ENCODE measurements around the gene GPATCH4. TPM values are rescaled to one million over a fixed set of nuclear protein-coding genes. Genes with fewer than 3 reads are reported as not detected.

GPATCH4 gene
- total and polyA plus RNA-seq, 2 of the 4 experiments (the other 2 are of a cell fraction) = 32.6 to 41.8 TPM

DNA sequence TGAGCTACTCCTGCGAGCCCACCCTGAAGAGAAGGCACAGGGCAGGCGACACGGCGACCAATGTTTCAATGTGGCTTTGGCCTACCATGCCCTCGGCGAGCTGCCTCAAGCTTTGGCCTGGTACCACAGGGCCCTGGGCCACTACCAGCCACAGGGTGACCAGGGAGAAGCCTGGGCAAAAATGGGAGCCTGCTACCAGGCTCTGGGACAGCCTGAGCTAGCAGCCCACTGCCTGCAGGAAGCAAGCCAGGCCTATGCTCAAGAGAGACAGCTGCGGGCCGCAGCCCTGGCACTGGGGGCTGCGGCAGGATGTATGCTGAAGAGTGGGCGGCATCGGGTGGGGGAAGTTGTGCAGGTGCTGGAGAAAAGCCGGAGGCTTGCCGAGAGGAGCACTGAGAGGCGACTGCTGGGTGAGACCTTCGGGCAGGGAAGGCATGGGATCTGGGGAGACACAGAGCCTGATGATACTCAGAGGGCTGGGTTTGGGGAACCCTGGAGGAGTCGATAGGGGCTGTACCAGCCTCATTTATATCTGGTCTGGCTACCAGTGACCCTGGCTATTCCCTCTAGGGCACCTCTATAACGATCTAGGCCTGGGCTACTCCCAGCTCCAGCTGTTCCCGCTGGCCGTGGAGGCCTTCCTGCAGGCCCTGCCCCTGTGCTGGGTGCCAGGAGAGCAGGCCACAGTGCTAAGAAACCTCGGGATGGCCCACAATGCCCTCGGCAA lies 19.5 kb downstream of the GPATCH4 start:
- Histone ChIP-seq H3K4me2 (ENCODE audit: low read depth, low read length) (no peak overlapping the region), H4K20me1 (ENCODE audit: insufficient read depth, low read length) (no peaks in the 10 kb centered on the region), H2BK5ac (ENCODE audit: low read depth, low read length, poor library complexity, severe bottlenecking) (no peak overlapping the region), H2BK20ac (ENCODE audit: low read depth, low read length) (no peak overlapping the region), H3K14ac (replicated peaks; ENCODE audit: low read depth, low read length) (no peak overlapping the region), H2BK15ac (ENCODE audit: low read depth, low read length) (no peak overlapping the region), H2BK120ac (ENCODE audit: low read depth, low read length) (no peak overlapping the region), H3K9me1 (ENCODE audit: insufficient read depth, low read length) (no peaks in the 10 kb centered on the region), H3K23ac (ENCODE audit: low read depth, low read length) (no peak overlapping the region), H2AK9ac (replicated peaks; ENCODE audit: low read depth, low read length, poor library complexity) (peak overlapping the region; percentile 55), H3K18ac (ENCODE audit: low read depth, low read length) (no peak overlapping the region), H3K27ac (ENCODE audit: insufficient read depth, low read length) (no peak overlapping the region), H4K5ac (ENCODE audit: low read depth, low read length) (no peak overlapping the region), H3K4me1 (ENCODE audit: control insufficient read depth, insufficient read depth, low read length) (no peaks in the 10 kb centered on the region), H3K4me3 (ENCODE audit: insufficient read depth, low read depth, low read length) (no peak overlapping the region), H3K4ac (ENCODE audit: low read depth, low read length) (no peak overlapping the region), H2AK5ac (ENCODE audit: low read depth, low read length) (no peak overlapping the region), H3K79me1 (ENCODE audit: low read depth in 1 of 2, low read length in 2 of 2) (no peaks in the 10 kb centered on the region), H4K91ac (ENCODE audit: insufficient read depth, low read depth, low read length) (no peak overlapping the region), H2AFZ (replicated peaks; ENCODE audit: low read length, poor library complexity) (no peak overlapping the region), H3K56ac (ENCODE audit: extremely low read depth, insufficient read depth, low read length) (no peak overlapping the region), H3K27me3 (ENCODE audit: control insufficient read depth, insufficient read depth, low read length) (peaks cover 21% of the 10 kb centered on the region), H3K9me3 (ENCODE audit: control insufficient read depth, insufficient read depth, low read length) (no peaks in the 10 kb centered on the region), H4K8ac (ENCODE audit: low read depth in 2 of 2, low read length in 2 of 2) (no peak overlapping the region), H3K36me3 (ENCODE audit: control insufficient read depth, insufficient read depth, low read length) (no peaks in the 10 kb centered on the region), H3K9ac (ENCODE audit: low read depth, low read length) (no peak overlapping the region)
- TF ChIP-seq MXI1 (IDR thresholded peaks at IDR 0.05; ENCODE audit: borderline replicate concordance, low read depth, low read length) (no peak), CHD1 (IDR thresholded peaks at IDR 0.05; ENCODE audit: low read depth, low read length) (no peak), SMC3 (IDR thresholded peaks at IDR 0.05; ENCODE audit: low read depth, low read length) (no peak), NFE2L2 (IDR thresholded peaks at IDR 0.05; ENCODE audit: low read depth, low read length) (no peak), POLR2A (IDR thresholded peaks at IDR 0.05; ENCODE audit: low read depth, low read length) (no peak), RAD21 (IDR thresholded peaks at IDR 0.05; ENCODE audit: low read length) (no peak), BHLHE40 (IDR thresholded peaks at IDR 0.05; ENCODE audit: low read depth, low read length) (no peak)
- TF ChIP-seq, protein P1, sequence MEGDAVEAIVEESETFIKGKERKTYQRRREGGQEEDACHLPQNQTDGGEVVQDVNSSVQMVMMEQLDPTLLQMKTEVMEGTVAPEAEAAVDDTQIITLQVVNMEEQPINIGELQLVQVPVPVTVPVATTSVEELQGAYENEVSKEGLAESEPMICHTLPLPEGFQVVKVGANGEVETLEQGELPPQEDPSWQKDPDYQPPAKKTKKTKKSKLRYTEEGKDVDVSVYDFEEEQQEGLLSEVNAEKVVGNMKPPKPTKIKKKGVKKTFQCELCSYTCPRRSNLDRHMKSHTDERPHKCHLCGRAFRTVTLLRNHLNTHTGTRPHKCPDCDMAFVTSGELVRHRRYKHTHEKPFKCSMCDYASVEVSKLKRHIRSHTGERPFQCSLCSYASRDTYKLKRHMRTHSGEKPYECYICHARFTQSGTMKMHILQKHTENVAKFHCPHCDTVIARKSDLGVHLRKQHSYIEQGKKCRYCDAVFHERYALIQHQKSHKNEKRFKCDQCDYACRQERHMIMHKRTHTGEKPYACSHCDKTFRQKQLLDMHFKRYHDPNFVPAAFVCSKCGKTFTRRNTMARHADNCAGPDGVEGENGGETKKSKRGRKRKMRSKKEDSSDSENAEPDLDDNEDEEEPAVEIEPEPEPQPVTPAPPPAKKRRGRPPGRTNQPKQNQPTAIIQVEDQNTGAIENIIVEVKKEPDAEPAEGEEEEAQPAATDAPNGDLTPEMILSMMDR (conservative IDR thresholded peaks at IDR 0.05; ENCODE audit: low read depth, low read length) = no peak
- WGBS, 2 experiments (ENCODE audit: extremely low coverage in 2 of 2, insufficient read length in 1 of 2) = 83% methylated on average over 16 of the region's 21 CpGs; no CpG with 5 or more reads in 1 of the 2 experiments
- DNase-seq (no peak), ATAC-seq (ENCODE audit: low read depth) (no peak)
- intact Hi-C loops (cut with micrococcal nuclease) (no loop called here), in situ Hi-C loops (cut with MboI; ENCODE audit: low sequenced_read_pairs) (no loop called here), dilution Hi-C loops (cut with HindIII; ENCODE audit: low sequenced_read_pairs, unreplicated experiment) (no loop called here)
- ChIA-PET CTCF (no interaction called here), POLR2A (ENCODE audit: unreplicated experiment) (no interaction called here)
- no TSS peak for BruUV-seq (replicated peaks)

Data from IMR-90 (cell line).